GM18526 (cell line): ENCODE measurements around the gene CELSR3.

ENCODE experiments used
- POLR2A ChIP-seq: IDR thresholded peaks from 3 replicates; pipeline ENCODE4 v1.6.1; 2011; ENCODE audit not compliant: insufficient read length; ENCODE audit errors: extremely low read depth

The CELSR3 gene

GRCh38 chr3:48634661-48635221 lies 27.9 kb downstream of the CELSR3 start:
- TF ChIP-seq POLR2A, result no peak

GRCh38 chr3:48633743-48634142 lies 28.9 kb downstream of the CELSR3 start:
- TF ChIP-seq POLR2A, result no peak

- no peak for TF ChIP-seq POLR2A
These were observed 29.4 kb downstream of the CELSR3 start for GRCh38 chr3:48633256-48633655.

DNA sequence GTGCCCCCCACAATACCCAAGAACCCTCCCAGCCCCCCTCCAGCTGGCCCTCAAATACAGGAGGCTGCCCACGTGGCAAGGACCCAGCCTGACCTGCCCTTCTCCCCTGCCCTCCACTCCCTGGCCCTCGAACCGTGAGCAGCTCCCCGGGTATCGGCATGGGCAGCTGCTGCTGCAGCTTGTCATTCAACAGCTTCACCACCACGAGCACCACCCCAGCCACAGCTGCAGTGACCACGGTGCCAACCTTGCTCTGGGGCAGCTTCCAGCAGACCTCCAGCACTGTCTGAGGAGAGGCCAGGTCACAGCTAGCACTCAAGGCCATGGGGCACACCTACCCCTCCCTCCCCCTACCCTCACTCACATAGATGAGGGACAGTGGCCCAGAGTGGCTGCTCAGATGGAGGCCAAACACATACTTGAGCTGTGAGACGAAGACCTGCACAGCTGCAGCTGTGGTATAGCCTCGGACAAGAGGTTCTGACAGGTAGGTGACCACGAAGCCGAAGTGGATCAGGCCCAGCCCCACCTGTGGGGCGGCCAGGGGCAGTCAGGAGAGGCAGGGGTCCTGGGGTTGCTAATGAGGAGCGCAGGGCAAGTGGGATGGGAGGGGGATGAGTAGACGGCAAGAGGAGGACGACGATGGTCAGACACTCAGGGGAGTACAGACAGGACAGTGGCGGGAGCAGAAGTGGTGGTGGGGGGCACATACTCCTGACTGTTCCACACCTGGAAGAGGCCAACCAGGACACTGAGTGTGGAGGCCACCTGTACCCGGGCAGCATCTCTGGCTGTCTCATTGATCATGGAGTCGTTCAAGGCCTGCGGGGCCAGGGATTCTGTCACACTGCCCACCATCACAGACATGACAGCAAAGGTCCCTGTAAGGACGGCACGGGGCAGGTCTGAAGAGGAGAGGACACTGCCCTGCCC lies 30.9 kb downstream of the CELSR3 start:
- TF ChIP-seq POLR2A, result no peak

- no peak for TF ChIP-seq POLR2A
These were observed 31.9 kb downstream of the CELSR3 start for GRCh38 chr3:48630833-48631232.

GRCh38 chr3:48630407-48630806 lies 32.3 kb downstream of the CELSR3 start:
- TF ChIP-seq POLR2A, result no peak

DNA sequence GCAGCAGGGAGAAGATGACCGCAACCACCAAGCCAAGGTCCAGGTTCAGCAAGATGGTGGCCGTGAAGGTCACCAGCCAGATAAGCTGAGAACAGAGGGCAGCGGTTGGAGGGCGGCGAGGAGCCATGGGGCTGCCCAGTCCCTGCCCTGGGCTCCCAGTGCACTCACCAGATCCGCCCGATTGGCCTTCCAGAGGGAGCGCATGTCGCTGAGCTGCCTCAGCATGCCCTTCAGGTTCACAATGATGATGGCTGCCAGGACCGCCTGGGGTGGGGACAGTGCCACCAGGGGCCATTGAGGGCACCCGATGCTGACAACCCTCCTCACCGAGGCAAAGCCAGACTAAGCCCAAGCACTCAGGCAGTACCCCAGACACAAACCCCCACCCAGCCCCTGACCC lies 32.8 kb downstream of the CELSR3 start:
- TF ChIP-seq POLR2A, result no peak

DNA sequence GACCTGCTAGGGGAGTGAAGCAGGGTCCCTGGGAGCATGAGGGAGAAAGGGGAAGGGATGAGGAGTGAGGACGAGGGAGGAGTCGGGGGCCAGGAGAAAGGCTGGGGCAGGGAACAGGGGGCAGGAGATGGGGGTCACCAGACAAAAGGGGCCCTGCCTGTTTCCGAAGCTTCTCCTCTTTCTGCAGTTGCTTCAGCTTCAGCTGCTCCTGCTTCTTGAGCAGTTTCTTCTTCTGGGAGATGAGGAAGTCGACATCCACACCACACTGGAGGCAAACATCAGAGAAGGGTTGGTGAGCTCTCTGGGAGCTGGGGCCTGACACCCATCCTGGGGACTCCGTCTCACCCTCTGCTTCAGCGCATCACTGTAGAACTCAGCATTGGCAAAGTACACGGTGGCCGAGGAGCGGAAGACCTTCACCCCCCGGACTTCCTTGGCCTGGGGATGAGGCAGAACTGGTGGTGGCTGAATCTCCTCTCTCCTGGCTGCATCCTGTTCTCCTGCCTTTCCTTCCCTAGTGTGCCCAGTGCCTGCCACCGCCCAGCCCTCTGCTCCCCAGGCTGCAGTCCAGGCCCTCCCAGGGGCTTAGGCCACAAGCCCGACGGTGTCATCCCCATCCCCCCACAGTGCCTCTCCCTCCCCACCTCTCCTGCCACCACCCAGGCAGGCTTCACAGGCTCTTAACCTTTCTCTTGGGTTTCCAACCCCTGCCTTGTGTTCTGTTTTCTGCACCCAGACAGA lies 34.2 kb downstream of the CELSR3 start:
- no peak for TF ChIP-seq POLR2A

GRCh38 chr3:48625600-48625999 lies 37.1 kb downstream of the CELSR3 start:
- no peak for TF ChIP-seq POLR2A

GRCh38 chr3:48624767-48625166 lies 37.9 kb downstream of the CELSR3 start:
- no peak for TF ChIP-seq POLR2A

DNA sequence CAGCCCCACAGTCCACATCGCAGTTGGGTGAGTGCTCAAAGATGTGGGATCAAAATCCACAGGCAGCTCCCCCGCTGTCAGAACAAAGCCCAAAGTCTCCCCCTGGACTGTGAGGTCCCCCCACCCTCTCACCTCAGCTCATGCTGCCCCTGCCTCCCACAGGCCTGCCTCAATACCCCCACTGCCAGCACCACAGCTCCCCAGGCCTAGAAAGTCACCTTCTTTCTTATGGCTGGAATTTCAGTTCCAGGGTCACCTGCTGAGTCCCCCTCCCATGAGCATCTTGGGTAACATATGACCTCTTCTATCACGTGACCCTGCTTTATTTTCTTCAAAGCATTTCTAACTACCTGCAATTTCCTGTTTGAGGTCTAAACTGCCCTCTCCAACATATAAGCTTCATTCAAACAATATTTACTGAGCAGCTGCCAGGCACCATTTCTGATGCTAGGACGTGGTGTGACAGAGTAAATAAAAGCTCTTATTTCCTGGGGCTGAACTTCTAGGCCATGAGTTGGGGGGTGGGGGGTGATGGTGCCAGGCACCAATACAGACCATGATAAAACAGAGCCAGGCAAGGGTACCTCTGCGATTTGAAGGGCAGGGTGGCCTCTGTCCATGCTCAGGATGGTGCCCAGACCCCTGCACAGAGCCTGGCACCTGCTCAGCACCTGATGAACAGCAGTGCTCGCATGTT lies 38.7 kb downstream of the CELSR3 start:
- TF ChIP-seq POLR2A, result no peak

DNA sequence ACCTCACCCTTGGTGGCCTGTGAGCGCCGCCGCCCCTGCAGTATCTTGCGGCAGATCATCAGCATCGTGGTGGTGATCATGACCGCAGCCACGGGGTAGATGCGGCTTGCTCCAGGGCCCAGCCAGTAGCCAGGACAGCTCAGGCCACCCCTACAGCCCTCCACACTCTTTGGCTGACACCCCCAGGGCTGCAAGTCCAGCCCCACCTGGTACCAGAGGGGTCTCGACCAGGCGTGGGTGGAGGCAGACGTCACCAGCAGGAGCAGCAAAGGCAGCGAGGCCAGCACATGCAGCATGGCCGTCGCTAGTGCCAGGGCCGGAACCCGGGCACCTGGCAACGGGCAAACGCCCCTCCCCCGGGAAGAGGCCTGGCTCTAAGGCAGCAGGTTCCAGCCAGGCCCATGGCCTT lies 41.2 kb downstream of the CELSR3 start, which contains the start of gene TMEM89:
Gene TMEM89 (minus strand): TSS at position 309 of the 409 bp plus-strand sequence. CDS start 13 bp downstream, at position 296.
- TF ChIP-seq POLR2A, result no peak

GRCh38 chr3:48619541-48620524 lies 42.9 kb downstream of the CELSR3 start:
- TF ChIP-seq POLR2A, result no peak

- no peak for TF ChIP-seq POLR2A
These were observed 45.1 kb downstream of the CELSR3 start for GRCh38 chr3:48617559-48617958.
